GM12872 (cell line): Measurements from ENCODE around the gene RAD52.

Experiments used
- CTCF ChIP-seq: IDR thresholded peaks from 3 replicates; pipeline ENCODE4 v1.5.1; 2011; ENCODE audit warnings: low read depth, mild to moderate bottlenecking, low read length, moderate library complexity; ENCODE audit not compliant: insufficient read depth

The RAD52 gene

GRCh38 chr12:990661-991349 is 41.3 kb upstream of the RAD52 start, which contains the start of gene ERC1:
ERC1 (plus strand) TSS chr12:991223; CDS start chr12:1027904, 36,681 bp downstream.
- TF ChIP-seq CTCF = no peak

GRCh38 chr12:989751-990660 is 40.5 kb upstream of the RAD52 start:
- no peak for TF ChIP-seq CTCF

- no peak for TF ChIP-seq CTCF
These were observed 39.6 kb upstream of the RAD52 start for GRCh38 chr12:989051-989450.

GRCh38 chr12:988646-989045 is 39.2 kb upstream of the RAD52 start:
- no peak for TF ChIP-seq CTCF

- no peak for TF ChIP-seq CTCF
These were observed 32.5 kb upstream of the RAD52 start for GRCh38 chr12:981961-982360.

GRCh38 chr12:981176-981828 is 31.8 kb upstream of the RAD52 start:
- TF ChIP-seq CTCF = no peak

GRCh38 chr12:979349-979748 is 29.9 kb upstream of the RAD52 start:
- TF ChIP-seq CTCF = no peak
